ENCODE results near the gene SGMS2. TPM values are rescaled to one million over a fixed set of nuclear protein-coding genes. Genes with fewer than 3 reads are reported as not detected.

SGMS2 gene
- total RNA-seq, 1 donor from 2014 or later = 89.0 TPM

GRCh38 chr4:107837776-107838618 lies 13.3 kb downstream of the SGMS2 start:
- no peaks in the 10 kb centered on the region for H3K9me3 ChIP-seq
- H3K4me3 ChIP-seq = no peak overlapping the region
- TF ChIP-seq CTCF (IDR thresholded peaks at IDR 0.05) = no peak
- DNase-seq (no peak), ATAC-seq (peak; percentile 83 to 88)
- no peaks in the 10 kb centered on the region for H3K36me3 ChIP-seq
- H3K27ac ChIP-seq = peak overlapping the region; percentile 74
- intact Hi-C loops (cut with DNase I) = no loop called here
- H3K27me3 ChIP-seq (ENCODE audit: low read depth) = no peaks in the 10 kb centered on the region
- peaks cover 67% of the 10 kb centered on the region for H3K4me1 ChIP-seq

DNA sequence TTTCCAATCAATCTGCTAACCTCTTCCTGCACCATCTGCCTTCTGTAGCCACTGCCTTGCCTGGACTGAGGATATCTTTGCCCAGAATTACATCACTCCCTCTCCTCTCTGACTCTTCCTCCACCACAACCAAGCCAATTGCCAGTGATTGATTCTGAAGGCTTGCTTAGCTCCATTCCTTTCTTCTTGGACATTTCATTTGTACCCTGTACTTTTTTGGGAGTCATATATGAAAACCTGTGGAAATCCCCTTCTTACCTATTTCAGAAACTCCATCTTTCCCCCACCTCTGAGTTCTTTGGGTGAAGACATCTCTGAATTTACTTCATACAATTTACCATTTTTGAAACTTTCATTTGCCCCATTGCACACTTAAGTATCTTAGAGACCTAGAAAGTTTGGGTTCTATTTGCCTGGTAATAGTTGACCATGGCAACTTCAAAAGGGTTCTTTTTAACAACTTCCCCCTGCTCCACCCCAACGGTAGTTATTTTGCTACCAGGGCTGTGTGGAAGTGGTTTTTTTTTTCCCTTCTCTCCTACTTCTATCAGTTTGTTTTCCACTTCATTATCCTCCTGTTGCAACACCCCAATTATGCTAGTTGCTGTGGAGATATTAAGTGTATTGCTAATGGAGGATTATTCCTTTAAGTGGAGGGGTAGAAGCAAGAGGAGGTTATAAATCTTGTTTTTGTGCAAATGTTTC lies 14.3 kb downstream of the SGMS2 start:
- TF ChIP-seq CTCF (IDR thresholded peaks at IDR 0.05) = no peak
- H3K36me3 ChIP-seq = no peaks in the 10 kb centered on the region
- H3K4me1 ChIP-seq = peaks cover 57% of the 10 kb centered on the region
- peak; percentile 45 to 46 for ATAC-seq
- peak overlapping the region; percentile 74 for H3K27ac ChIP-seq
- H3K27me3 ChIP-seq (ENCODE audit: low read depth) = no peaks in the 10 kb centered on the region
- intact Hi-C loops (cut with DNase I) = no loop called here
- no peak overlapping the region for H3K4me3 ChIP-seq
- no peaks in the 10 kb centered on the region for H3K9me3 ChIP-seq
- DNase-seq = no peak

DNA sequence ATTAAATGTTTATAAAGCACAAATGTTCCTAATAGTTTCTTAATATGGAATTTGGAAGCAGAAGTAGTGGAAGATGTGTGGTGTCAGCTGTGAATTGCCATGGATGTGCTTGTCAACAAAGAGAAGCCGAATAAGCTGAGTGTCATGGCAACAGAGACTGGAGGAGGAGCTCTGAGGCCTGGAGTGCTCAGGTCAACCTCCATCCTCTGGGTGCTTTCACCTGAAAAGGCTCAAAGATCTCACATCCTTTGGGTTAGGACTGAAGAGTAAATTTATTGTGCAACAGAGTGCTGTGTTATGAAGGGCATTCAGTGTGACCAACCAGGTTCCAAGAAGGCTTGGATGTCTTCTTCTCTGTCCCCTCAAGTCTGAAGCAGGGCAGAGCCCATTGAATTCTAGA lies 18.7 kb downstream of the SGMS2 start:
- Histone ChIP-seq H3K4me1 (peaks cover 27% of the 10 kb centered on the region), H3K36me3 (no peaks in the 10 kb centered on the region), H3K27ac (no peak overlapping the region), H3K9me3 (no peaks in the 10 kb centered on the region), H3K27me3 (ENCODE audit: low read depth) (no peaks in the 10 kb centered on the region), H3K4me3 (no peak overlapping the region)
- intact Hi-C loops (cut with DNase I) = no loop called here
- TF ChIP-seq CTCF (IDR thresholded peaks at IDR 0.05) = no peak
- DNase-seq (no peak), ATAC-seq (peak; percentile 41 to 66)

- H3K4me1 ChIP-seq = peaks cover 13% of the 10 kb centered on the region
- no peak overlapping the region for H3K4me3 ChIP-seq
- H3K27me3 ChIP-seq (ENCODE audit: low read depth) = no peaks in the 10 kb centered on the region
- ATAC-seq (no peak), DNase-seq (no peak)
- H3K9me3 ChIP-seq = no peaks in the 10 kb centered on the region
- no peak overlapping the region for H3K27ac ChIP-seq
- no peaks in the 10 kb centered on the region for H3K36me3 ChIP-seq
- intact Hi-C loops (cut with DNase I) = no loop called here
- TF ChIP-seq CTCF (IDR thresholded peaks at IDR 0.05) = no peak
Measured at GRCh38 chr4:107845681-107846080, 20.9 kb downstream of the SGMS2 start.

DNA sequence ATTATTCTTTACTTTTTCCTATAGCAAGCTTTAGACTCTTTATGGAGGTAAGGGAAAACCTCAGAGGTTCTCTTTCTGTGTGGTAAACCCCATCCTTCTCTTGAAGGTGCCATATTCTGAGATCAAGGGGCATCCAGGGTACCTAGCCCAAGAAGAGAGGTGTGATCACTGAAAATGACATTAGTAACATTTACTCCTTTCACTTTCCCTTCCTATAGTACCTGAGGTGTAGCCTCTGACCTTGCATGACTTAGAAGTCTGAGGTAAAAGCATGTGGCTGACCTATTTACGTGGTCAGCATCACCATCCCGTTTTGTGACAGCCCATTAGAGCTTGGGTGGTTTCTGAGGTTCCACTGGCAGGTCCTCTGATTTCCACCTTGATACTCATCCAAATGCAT lies 25.7 kb downstream of the SGMS2 start:
- no peak for TF ChIP-seq CTCF (IDR thresholded peaks at IDR 0.05)
- peaks cover 2% of the 10 kb centered on the region for H3K4me1 ChIP-seq

More for the DNA sequence above, 25.7 kb downstream of the SGMS2 start:
- intact Hi-C loops (cut with DNase I) = no loop called here
- DNase-seq = no peak
- no peak for ATAC-seq
- Histone ChIP-seq H3K27me3 (ENCODE audit: low read depth) (no peaks in the 10 kb centered on the region), H3K4me3 (no peak overlapping the region), H3K9me3 (no peaks in the 10 kb centered on the region), H3K36me3 (no peaks in the 10 kb centered on the region), H3K27ac (no peak overlapping the region)

Measured in lower lobe of right lung (tissue), 2 donors.